Inferior parietal cortex (tissue), 1 donor: ENCODE results near the gene VAV1.
"Not testable (repeated sequence)": the region's sequence is repeated elsewhere in the genome, so short reads cannot be mapped to it uniquely, and the experiment has no call there.

Experiments used
- DNase-seq: peaks from one replicate; pipeline ENCODE4 v3.0.0-alpha.2; 2016; ENCODE audit errors: extremely low spot score

VAV1 gene

DNA sequence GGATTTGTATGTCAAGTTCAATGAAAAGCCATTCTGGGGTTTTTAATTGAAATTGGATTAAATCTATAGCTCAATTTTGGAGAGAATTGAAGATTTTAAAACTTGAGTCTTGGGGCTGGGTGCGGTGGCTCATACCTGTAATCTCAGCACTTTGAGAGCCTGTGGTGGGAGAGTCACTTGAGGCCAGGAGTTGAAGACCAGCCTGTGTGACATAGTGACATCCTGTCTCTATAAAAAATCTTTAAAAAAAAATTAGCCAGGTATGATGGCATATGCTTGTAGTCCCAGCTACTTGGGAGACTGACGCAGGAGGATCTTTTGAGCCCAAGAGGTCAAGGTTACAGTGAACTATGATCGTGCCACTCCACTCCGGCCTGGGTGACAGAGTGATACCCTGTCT, 41.2 kb downstream of the VAV1 start:
- DNase-seq = no peak

DNA sequence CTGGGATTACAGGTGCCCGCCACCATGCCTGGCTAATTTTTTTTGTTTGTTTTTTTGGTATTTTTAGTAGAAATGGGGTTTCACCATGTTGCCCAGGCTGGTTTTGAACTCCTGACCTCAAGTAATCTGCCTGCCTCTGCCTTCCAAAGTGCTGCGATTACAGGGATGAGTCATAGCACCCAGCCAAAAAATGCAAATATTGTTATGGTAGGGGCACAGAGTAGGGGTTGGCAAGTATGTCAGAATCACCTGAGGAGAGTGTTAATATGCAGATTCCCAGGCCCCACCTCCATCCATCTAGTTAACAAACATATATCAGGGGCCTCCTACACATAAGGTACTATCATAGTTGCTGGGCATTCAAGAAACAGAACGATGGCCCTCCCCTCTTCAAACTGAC, 44.7 kb downstream of the VAV1 start:
- no peak for DNase-seq

DNA sequence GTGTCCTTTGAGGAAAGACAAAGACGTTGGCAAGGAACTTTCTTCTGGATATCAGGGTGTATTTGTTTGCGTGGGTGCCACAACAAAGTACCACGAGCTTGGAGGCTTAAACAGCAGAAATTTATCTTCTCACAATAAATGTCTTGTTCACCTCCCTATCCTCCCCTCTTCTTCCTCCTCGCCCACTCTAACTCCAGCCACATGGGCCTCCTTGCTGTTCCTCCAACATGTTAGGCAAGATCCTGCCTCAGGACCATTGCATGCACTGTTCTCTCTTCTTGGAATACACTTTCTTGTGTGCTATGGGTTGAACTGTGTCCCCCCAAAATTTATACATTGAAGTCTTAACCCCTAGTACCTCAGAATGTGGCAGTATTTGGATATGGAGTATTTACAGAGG, 45.7 kb downstream of the VAV1 start:
- DNase-seq = no peak

DNA sequence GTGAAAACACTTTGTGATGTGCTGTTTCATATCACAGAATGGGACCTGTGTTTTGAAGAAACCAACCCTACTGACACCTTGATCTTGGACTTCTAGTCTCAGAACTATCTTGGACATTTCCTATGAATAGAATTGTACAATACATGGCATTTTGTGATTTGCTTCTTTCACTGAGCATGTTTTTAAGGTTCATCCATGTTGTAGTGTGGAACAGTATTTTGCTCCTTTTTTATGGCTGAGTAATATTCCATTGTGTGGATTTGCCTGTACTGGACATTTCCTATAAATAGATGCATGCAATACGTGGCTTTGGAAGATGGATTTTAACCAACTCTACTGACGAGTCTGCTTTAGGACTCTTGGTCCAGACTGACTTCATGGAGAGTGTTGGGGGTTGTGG, 46.8 kb downstream of the VAV1 start:
- no peak for DNase-seq

DNA sequence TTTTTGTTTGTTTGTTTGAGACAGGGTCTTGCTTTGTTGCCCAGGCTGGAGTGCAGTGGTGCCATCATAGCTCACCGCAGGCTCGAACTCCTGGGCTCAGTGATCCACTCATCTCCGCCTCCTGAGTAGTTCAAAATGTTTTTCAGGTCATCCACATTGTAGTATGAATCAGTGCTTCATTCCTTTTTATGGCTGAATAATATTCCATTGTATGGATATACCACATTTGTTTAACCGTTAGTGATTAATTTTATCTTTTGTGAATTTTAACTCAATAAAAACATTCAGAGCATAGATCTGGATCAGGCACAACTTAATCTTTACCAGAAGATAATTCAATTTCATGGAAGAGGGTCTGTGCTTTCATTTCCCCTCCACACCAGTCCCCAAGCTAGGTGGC, 47.7 kb downstream of the VAV1 start:
- no peak for DNase-seq

DNA sequence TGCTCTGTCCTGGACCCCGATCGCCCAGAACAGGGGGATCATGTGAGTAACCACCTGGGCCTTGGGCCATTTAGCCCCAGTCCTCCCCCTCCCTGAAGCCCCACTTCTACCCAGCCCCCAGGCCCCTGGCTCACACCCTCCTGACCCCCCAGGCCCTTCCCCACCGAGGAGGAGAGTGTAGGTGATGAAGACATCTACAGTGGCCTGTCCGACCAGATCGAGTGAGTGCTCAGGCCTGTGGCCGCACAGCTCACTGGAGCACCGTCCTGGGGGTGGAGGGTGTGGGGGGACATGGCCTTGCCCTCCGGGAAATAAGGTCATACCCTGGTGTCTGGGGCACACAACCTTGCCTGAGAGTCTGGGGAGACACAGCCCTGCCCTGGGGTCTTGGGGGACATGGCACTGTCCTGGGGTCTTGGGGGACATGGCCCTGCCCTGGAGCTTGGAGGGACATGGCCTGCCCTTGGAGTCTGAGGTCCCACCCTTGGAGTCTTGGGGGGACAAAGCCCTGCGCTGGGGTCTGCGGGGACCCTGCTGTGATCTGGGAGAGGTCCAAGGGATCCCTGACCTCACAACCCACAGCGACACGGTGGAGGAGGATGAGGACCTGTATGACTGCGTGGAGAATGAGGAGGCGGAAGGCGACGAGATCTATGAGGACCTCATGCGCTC, 49.3 kb downstream of the VAV1 start:
- no peak for DNase-seq

DNA sequence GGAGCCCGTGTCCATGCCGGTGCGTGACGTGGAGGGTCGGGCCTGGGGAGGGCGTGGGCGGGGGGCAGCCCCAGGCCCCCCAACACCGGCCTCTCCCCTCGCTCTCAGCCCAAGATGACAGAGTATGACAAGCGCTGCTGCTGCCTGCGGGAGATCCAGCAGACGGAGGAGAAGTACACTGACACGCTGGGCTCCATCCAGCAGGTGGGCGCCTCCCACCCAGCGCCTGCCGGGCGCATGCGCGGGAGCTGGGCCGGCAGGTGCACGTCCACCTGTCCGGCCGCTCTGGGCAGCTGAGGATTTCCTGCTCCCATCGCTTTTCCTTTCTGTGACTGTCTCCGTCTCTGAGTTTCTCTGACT, 49.8 kb downstream of the VAV1 start:
- no peak for DNase-seq

DNA sequence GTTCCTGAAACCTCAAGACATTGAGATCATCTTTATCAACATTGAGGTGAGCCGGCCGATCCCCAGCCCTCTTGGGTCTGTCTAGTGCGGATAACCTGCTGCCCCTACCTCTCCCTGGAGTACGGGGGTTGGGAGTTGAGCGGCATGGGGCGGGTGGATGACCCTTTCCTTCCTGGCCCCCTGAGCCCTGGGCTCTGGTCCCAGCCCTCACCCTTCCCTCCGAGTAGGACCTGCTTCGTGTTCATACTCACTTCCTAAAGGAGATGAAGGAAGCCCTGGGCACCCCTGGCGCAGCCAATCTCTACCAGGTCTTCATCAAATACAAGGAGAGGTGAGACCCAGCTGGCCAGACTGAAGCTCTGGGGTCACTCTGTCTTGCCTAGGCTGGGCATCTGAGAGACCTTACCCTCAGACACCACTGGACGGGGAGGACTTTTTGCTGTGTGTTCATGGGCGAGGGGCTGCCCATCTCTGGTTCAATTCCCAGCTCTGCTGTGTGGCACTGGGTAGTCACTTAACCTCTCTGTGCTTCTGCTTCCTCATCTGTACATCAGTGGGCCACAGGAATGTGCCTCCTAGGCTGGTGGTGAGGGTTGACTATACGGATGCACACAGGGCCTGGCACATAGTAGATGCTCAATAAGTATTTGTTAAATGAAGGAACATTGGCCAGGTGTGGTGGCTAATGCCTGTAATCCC, 52.7 kb downstream of the VAV1 start:
- DNase-seq = no peak

DNA sequence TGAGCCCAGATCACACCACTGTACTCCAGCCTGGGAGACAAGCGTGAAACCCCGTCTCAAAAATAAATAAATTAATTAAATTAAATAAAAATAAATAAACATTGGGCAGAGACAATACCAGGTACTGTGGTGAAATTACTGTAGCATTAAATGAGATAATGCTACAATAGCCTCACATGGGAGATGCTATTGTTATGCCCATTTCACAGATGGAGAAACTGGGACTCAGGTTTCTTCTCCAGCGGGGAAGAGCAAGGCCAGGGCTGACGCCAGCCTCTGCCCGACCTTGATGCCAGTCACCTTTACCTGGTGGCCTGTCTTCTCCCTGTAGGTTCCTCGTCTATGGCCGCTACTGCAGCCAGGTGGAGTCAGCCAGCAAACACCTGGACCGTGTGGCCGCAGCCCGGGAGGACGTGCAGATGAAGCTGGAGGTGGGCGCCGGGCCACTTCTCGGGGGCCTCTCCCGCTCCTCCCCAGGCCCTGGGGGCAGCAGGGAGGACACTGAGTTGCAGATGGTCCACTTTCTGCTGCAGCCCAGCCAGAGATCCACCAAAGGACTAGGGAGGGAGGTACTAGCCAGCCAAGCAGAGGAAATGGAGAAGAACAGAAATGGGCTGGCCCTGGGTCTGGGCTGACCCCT, 53.9 kb downstream of the VAV1 start:
- no peak for DNase-seq

DNA sequence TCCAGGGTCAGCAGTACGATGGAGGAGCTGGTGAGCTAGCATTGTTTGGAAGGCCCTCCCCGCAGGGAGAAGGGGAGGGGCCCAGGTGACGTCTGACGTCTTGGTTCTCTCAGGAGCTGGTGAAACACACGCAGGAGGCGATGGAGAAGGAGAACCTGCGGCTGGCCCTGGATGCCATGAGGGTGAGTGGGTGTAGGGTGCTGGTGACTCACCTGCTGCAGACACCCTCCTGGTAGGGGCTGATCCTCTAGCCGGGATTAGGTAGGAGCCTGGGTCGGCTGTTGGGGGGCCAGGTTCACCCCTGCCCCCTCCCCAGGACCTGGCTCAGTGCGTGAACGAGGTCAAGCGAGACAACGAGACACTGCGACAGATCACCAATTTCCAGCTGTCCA, 55.8 kb downstream of the VAV1 start:
- no peak for DNase-seq

DNA sequence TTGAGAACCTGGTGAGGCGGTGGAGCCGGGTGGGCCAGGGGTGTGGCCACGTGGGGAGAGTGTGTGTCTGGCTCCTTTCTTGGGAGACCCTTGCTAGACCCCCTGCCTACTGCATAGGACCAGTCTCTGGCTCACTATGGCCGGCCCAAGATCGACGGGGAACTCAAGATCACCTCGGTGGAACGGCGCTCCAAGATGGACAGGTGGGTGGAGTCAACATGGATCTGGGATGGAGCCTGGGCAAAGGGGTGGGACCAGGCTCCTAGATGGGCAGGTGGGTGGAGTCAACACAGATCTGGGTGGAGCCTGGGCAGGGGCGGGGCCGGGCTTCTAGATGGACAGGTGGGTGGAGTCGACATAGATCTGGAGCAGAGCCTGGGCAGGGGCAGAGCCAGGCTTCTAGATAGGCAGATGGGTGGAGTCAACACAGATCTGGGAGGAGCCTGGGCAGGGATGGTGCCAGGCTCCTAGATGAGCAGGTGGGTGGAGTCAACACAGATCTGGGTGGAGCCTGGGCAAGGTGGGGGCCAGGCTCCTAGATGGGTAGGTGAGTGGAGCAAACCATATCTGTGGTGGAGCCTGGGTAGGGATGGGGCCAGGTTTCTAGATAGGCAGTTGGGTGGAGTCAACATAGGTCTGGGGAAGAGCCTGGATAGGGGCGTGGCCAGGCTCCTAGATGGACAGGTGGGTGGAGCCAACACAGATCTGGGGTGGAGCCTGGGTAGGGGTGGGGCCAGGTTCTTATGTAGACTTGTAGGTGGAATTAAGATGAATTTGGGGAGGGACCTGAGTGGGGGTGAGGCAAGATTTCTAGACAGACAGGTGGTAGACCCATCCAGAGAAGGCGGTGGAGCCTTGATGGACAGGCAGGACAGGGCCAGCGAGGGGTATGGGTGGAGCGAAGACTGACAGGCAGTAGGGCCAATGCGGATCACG, 56.5 kb downstream of the VAV1 start:
- peak; percentile 4 for DNase-seq

DNA sequence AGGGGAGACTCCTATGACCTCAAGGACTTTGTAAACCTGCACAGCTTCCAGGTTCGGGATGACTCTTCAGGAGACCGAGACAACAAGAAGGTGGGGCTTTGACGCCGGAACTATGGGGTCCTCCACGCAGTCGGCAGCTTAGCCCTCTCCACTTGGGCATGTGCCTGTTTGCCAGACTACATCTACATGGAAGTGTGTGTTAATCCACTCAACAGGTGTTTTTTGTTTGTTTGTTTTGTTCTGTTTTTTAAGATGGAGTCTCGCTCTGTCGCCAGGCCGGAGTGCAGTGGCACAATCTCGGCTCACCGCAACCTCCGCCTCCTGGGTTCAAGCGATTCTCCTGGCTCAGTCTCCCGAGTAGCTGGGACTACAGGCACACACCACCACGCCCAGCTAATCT, 57.3 kb downstream of the VAV1 start:
- DNase-seq = not testable (repeated sequence)

DNA sequence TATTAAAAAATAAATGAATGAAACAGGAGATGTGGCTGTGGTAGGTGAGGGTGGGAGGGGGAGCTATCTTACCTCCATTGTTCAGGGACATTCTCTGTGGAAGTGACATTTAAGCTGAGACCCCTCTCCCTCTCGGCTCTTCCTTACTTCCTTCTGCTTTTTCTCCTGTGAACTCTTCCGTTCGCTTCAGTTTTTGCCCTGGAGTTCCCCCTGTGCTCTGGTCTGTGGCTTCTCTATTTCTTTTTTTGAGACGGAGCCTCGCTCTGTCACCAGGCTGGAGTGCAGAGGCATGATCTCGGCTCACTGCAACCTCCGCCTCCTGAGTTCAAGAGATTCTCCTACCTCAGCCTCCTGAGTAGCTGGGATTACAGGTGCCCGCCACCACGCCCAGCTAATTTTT, 58.6 kb downstream of the VAV1 start:
- DNase-seq = not testable (repeated sequence)

DNA sequence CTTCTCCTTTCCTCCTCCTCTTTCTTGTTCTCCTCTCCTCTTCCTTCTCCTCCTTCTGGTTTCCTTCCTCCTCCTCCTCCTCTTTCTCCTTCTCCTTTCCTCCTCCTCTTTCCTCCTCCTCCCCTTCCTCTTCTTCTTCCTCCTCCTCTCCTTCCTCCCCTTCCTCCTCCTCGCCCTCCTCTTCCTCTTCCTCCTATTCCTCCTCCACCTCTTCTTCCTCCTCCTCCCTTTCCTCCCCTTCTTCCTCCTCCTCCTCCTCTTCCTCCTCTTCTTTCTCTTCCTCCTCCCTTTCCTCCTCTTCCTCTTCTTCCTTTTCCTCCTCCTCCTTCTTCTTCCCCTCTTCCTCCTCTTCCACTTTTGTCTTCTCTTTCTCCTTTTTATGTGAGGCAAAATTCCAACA, 59.9 kb downstream of the VAV1 start:
- DNase-seq = no peak

DNA sequence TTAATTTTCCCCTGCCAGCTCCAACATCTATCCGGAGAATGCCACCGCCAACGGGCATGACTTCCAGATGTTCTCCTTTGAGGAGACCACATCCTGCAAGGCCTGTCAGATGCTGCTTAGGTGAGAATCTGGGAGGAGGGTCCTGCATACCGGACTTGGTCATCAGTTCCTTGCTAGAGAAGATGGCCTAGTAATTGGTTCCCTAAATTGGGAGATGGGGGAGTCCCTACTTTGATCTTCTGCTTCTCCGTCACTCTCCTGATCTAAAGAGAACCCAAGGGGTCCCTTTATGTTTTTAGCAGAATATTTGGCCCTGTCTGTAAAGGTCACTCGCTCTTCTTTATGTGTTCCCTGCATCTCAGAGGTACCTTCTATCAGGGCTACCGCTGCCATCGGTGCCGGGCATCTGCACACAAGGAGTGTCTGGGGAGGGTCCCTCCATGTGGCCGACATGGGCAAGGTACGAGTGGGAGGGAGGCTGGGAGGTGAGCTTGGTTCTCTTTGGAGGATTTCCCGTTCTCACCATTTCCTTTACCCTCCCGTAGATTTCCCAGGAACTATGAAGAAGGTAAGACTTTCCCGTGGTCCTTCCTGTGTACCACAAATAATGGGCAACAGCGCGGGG, 60.8 kb downstream of the VAV1 start:
- DNase-seq = no peak

DNA sequence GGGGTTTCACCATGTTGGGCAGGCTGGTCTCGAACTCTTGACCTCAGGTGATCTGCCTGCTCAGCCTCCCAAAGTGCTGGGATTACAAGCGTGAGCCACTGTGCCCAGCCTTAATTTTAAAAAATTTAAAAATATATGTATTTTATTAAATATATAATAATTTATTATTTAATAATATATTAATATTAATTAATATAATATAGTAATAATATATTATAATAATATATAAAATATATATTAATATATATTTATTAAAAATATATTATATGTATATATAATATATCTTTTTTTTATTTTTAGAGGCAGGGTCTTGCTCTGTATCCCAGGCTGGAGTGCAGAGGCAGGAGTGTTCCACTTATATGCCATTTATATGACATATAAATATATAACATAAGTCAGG, 61.9 kb downstream of the VAV1 start:
- no peak for DNase-seq

DNA sequence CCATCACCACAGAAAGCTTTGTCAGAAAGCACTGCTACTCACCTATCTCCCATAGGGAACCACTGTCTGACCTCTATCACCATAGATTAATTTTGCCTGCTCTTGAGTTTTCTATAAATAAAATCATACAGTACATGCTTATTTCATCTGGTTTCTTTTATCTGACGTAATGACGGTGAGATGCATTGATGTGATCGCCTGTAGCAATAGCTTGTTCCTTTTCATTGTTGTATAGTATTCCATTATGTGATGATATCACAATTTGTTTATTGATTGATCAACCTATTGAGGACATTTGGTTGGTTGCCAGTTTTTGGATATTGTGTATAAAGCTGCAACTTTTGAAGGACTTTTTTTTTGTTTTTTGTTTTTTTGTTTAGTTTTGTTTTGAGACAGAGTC, 63.0 kb downstream of the VAV1 start:
- DNase-seq = no peak

DNA sequence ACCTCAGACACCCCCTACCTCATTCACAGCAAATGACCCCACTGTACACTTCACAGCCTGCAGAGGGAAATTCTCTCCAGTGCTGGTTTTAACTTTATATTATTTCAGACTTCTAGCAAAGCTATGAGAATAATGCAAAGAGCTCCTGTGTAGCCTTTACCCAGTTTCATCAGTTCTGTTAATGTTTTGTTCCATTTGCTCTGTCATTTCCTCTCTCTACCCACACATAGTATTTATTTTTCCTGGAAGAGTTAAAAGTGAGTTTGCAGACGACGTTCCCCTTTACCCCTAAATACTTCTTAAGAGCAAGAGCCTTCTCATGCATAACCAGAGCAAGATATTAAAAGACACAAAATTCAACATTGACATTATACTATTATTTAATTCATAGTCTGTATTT, 65.0 kb downstream of the VAV1 start:
- no peak for DNase-seq

DNA sequence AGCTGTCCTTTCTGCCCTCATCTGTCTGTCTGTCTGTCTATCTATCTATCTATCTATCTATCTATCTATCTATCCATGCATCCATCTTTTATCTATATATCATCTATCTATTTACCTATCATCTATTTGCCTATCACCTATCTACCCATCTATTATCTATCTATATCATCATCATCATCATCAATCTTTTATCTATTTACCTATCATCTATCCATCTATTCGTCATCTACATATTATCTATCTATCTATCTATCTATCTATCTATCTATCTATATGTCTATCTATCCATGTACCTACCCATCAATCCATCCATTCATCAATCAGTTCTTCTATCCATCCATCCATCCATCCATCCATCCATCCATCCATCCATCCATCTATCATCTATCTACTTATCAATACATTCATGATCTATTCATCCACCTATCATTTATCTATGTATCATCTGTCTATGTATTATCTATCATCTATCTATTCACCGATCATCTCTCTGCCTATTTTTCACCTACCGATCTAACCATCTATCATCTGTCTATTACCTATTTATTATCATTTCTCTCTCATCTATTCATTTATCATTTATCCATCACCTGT, 65.7 kb downstream of the VAV1 start:
- DNase-seq = no peak

DNA sequence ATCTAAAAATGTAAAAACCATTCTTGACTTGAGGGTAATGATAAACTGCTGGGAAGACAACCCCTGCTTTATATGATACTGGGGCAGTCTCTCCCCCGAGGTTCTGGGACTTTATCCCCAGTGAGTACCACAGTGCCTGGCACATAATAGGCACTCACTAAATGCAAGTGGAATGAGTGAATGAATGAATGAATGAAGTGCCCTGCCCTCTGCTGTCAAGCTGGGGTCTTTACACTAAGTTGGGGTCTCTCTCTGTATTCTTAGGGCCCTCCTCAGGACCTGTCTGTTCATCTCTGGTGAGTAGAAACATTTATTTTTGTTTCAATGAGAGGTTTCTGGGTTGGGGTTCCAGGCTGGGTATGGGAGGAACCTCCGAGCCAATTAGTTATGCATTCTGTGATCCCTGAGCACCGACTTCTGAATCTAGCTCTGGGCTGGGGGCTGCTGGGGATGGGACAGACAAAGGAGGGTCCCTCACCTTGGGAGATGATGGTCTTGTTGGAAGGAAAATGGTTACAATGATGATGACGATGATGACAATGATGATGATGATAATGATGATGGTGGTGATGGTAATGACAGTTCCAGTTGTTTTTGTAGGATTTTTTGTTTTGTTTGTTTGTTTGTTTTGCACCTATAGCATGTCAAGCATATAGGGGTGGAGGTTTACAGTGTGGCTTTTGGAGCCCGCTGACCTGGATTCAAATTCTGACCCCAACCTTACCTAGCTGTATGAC, 70.5 kb downstream of the VAV1 start:
- no peak for DNase-seq

DNA sequence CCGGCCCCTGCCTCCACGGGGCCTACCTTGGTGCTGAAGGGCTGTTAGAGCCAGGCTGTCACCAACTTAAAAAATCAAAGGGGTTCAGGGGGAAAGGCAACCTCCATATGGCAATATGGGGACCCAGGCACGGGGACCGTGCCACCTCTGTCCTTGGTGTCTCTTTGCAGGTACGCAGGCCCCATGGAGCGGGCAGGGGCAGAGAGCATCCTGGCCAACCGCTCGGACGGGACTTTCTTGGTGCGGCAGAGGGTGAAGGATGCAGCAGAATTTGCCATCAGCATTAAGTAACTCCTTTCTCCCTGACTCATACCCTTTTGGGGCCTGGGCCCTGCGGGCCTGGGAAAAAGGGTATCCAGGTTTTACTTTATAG, 75.3 kb downstream of the VAV1 start:
- DNase-seq = no peak
